OCI-LY7 (cell line): ENCODE measurements around the gene NUTM1. TPM values are rescaled to one million over a fixed set of nuclear protein-coding genes. Genes with fewer than 3 reads are reported as not detected.
A peak's percentile ranks its signal among the peaks of the same experiment; 100 is the strongest.

ENCODE experiments used
- BruUV-seq: library from RNA; stranded (reverse); fragments of 400-500 nt; replicated peaks from 2 replicates; lab custom pipeline; 2021; lab: Mats Ljungman, UMichigan
- CTCF ChIA-PET: fragments of 300-600 bp; sonication (Branson Sonifier 250); formaldehyde crosslinking; loops from one replicate; lab custom pipeline; 2022; ENCODE audit warnings: antibody characterized with exemption; ENCODE audit not compliant: unreplicated experiment; lab: Charles Lee
- POLR2A ChIA-PET: fragments of 300-600 bp; sonication (Branson Sonifier 250); formaldehyde crosslinking; loops from one replicate; lab custom pipeline; 2022; ENCODE audit warnings: antibody characterized with exemption; lab: Charles Lee
- DNase-seq: peaks from one replicate; pipeline ENCODE4 v3.0.0-alpha.2; 2015; ENCODE audit warnings: low spot score
- H2AFZ ChIP-seq: fragments of 200-600 bp; sonication (generic), shearing (Covaris generic); 2 replicates; pipeline ENCODE4 v1.6.1; 2014; ENCODE audit warnings: mild to moderate bottlenecking, antibody characterized with exemption, low read length, moderate library complexity
- H3K27ac ChIP-seq: fragments of 200-600 bp; sonication (generic); 2 replicates; pipeline ENCODE4 v1.5.1; 2014; ENCODE audit warnings: mixed run types, low read depth, mild to moderate bottlenecking, moderate library complexity, low read length, inconsistent platforms; ENCODE audit not compliant: poor library complexity, severe bottlenecking
- H3K36me3 ChIP-seq: fragments of 200-600 bp; sonication (generic); 2 replicates; pipeline ENCODE4 v1.6.1; 2014; ENCODE audit warnings: mild to moderate bottlenecking, antibody characterized with exemption, low read length, moderate library complexity, mixed read lengths; ENCODE audit not compliant: insufficient read depth
- H3K4me1 ChIP-seq: fragments of 200-600 bp; sonication (generic); 2 replicates; pipeline ENCODE4 v1.5.1; 2014; ENCODE audit warnings: mild to moderate bottlenecking, low read length; ENCODE audit not compliant: insufficient read depth, poor library complexity, severe bottlenecking
- H3K4me2 ChIP-seq: fragments of 200-600 bp; sonication (generic); 2 replicates; pipeline ENCODE4 v1.6.1; 2014; ENCODE audit warnings: mild to moderate bottlenecking, low read length
- H3K4me3 ChIP-seq: fragments of 200-600 bp; sonication (generic); 2 replicates; pipeline ENCODE4 v1.5.1; 2014; ENCODE audit warnings: mild to moderate bottlenecking, low read depth, low read length; ENCODE audit not compliant: poor library complexity, severe bottlenecking
- H3K79me2 ChIP-seq: fragments of 200-600 bp; sonication (generic); 2 replicates; pipeline ENCODE4 v1.6.1; 2016; ENCODE audit warnings: low read depth, mild to moderate bottlenecking, low read length, moderate library complexity, mixed read lengths; ENCODE audit not compliant: insufficient read depth
- H3K9me2 ChIP-seq: fragments of 200-600 bp; sonication (generic); 2 replicates; pipeline ENCODE4 v1.6.1; 2016; ENCODE audit warnings: mild to moderate bottlenecking, low read length, mixed read lengths; ENCODE audit not compliant: insufficient read depth
- H3K9me3 ChIP-seq: fragments of 200-600 bp; sonication (generic); 2 replicates; pipeline ENCODE4 v1.6.1; 2014; ENCODE audit warnings: mild to moderate bottlenecking, mixed run types, low read length, mixed read lengths
- H4K20me1 ChIP-seq: fragments of 200-600 bp; sonication (generic); 2 replicates; pipeline ENCODE4 v1.6.1; 2014; ENCODE audit warnings: mild to moderate bottlenecking, antibody characterized with exemption, low read length, moderate library complexity, mixed read lengths; ENCODE audit not compliant: insufficient read depth
- EZH2phosphoT487 ChIP-seq: fragments of 200-600 bp; sonication (generic); IDR thresholded peaks from 2 replicates; pipeline ENCODE4 v1.6.1; 2018; ENCODE audit warnings: low read depth, borderline replicate concordance, mild to moderate bottlenecking, mixed run types, antibody characterized with exemption, low read length, moderate library complexity, mixed read lengths
- intact Hi-C: fragments of 100-400 bp; cut with micrococcal nuclease; formaldehyde crosslinking; loops from one replicate; pipeline ENCODE4 v1.10.0; 2022; ENCODE audit not compliant: unreplicated experiment
- total RNA-seq, 2 experiments: library from RNA; depleted of rRNA in 1 of 2; stranded (reverse); fragments of >200 nt in 1 of 2; shearing (Covaris generic) in 1 of 2; gene quantifications; 2 replicates each; pipeline ENCODE4 v1.2.3, GENCODE V29; 2014 to 2022
- TF ChIP-seq, protein P1 (sequence below): fragments of 200-600 bp; sonication (generic); conservative IDR thresholded peaks from 2 replicates; pipeline ENCODE4 v1.5.1; 2014; ENCODE audit warnings: mild to moderate bottlenecking, antibody characterized with exemption, low read length, moderate library complexity, mixed read lengths

The NUTM1 gene
- total RNA-seq, 2 experiments from 2014 or later, result not detected

DNA sequence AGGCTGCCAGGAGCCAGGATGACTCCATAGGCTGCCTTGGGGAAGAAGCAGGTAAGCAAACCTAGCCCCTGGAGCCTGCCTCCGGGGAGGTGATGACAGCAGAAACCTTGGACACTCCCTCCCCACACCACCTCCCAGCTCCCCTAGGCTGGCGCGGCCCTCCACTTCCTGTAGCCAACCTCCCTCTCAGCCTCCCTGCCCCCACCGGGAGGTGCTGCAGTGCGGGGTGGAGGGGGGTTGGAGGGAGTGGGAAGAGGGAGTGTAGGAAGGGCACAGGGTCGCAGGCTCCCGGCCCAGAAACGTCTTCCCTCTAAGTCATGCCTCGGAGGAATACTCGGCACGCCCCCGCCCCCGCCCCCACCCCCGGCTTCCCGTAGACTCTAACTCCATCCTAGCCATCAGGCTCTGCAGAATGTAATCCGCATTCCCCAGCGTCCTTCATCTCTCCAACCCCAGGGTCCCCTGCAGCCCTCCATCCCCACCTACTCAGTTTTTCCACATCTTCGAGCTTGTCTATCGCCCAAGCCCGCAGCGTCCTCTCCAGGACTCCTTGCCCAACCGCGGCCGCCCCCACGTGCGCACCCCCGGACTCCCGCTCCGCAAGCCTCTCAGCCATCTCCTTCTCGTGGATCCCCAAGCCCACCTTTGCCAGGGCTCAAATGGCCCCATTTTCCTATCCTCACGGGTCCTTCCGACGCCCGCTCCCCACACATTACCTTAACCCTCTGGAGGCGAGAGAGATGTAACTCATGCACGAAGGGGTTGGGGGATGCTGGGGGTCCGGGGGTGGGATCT is 23.4 kb downstream of the NUTM1 start:
- no peaks in the 10 kb centered on the region for H3K9me2 ChIP-seq
- ChIA-PET POLR2A (interaction anchor here (0.5 to 1.3 kb wide), 9 partner anchors 11 to 217 kb away, joined by 3 to 5 read pairs (median 3); partner anchors contain the start of genes GOLGA8B, NOP10, NUTM1 and SLC12A6), CTCF (interaction anchor here (1.0 kb wide), 1 partner anchor 23 kb away, joined by 4 read pairs; no protein-coding TSS in a partner anchor)
- DNase-seq, result peak; percentile 66
- intact Hi-C loops, result loop anchor here (1.0 to 10.0 kb wide), 3 partner anchors 23 to 332 kb away; partner anchors contain the start of genes AVEN, KATNBL1, NOP10 and NUTM1
- peaks cover 13% of the 10 kb centered on the region for H3K79me2 ChIP-seq
- peak overlapping the region; percentile 99 for H3K4me3 ChIP-seq
- BruUV-seq, result no TSS peak
- peak overlapping the region; percentile 62 for H3K27ac ChIP-seq
- 0 out of 2 replicates have a peak, but pooled peaks cover 7% of the 10 kb centered on the region for H4K20me1 ChIP-seq
- H3K9me3 ChIP-seq, result no peaks in the 10 kb centered on the region
- peaks cover 25% of the 10 kb centered on the region for H3K36me3 ChIP-seq
- H3K4me1 ChIP-seq, result peaks cover 18% of the 10 kb centered on the region
- TF ChIP-seq EZH2phosphoT487, result no peak
- TF ChIP-seq, protein P1, sequence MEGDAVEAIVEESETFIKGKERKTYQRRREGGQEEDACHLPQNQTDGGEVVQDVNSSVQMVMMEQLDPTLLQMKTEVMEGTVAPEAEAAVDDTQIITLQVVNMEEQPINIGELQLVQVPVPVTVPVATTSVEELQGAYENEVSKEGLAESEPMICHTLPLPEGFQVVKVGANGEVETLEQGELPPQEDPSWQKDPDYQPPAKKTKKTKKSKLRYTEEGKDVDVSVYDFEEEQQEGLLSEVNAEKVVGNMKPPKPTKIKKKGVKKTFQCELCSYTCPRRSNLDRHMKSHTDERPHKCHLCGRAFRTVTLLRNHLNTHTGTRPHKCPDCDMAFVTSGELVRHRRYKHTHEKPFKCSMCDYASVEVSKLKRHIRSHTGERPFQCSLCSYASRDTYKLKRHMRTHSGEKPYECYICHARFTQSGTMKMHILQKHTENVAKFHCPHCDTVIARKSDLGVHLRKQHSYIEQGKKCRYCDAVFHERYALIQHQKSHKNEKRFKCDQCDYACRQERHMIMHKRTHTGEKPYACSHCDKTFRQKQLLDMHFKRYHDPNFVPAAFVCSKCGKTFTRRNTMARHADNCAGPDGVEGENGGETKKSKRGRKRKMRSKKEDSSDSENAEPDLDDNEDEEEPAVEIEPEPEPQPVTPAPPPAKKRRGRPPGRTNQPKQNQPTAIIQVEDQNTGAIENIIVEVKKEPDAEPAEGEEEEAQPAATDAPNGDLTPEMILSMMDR, result no peak
- H2AFZ ChIP-seq, result peak overlapping the region; percentile 73
- H3K4me2 ChIP-seq, result peak overlapping the region; percentile 94

DNA sequence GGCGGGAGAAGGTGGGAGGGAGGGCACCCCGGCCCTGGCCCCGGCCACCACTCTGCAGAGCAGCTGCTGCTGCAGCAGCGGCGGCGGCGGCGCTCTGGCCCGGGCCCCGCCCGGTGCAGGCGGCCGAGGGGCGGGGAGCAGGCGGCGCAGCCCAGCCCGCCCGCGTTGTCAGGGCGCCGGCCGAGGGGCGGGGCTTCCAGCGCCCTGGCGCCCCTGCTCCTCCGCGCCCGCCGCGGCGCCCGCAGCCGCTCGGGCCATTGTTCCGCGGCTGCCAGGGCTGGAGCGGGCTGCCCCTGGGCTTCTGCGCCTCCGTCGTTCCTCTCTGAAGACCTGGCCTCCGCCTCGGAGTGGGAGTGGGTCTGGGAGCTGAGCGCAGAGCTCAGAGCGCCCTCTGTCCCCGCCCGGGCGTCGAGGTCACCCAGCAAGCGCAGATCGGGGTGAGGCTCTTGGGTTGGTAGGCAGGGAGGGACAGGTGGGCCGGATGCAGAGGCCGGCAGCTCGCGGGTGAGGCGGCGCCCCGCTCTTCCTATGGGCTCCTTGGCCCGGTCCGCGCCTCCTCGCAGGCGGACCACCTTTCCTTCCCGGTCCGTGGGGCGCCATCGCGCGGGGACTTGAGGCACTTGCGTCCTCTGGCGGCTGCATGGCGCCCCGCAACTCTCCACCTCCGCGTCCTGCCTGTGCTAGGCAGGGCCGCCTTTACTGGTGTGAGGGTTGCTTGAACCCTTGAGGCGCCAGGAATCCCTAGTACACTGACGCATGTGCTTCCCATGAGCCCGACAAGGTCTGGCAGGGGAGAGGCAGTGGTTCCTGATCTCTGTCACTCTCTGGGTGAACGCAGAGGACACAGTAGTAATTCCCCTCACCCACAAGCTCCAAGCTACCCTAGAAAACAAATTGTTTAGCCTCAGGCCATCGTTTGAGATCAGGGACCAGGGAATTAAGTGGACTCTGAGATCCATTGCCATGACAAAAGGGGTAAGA is 24.3 kb downstream of the NUTM1 start, which contains the start of gene LPCAT4:
Gene LPCAT4, minus strand, starts transcription at position 96 of the 981 bp plus-strand sequence. CDS start 96 bp downstream, outside the sequence.
- no TSS peak for BruUV-seq
- no peak for TF ChIP-seq EZH2phosphoT487
- TF ChIP-seq, protein P1, result peak; percentile 91

More for the DNA sequence above, 24.3 kb downstream of the NUTM1 start, which contains the start of gene LPCAT4:
- Histone ChIP-seq H4K20me1 (0 out of 2 replicates have a peak, but pooled peaks cover 7% of the 10 kb centered on the region), H2AFZ (peak within 1 kb of the TSS; percentile 99), H3K9me3 (no peaks in the 10 kb centered on the region), H3K9me2 (no peaks in the 10 kb centered on the region), H3K27ac (peak within 1 kb of the TSS; percentile 90), H3K79me2 (peaks cover 13% of the 10 kb centered on the region), H3K4me2 (peak within 1 kb of the TSS; percentile 94), H3K4me3 (peak within 1 kb of the TSS; percentile 99), H3K4me1 (peaks cover 18% of the 10 kb centered on the region), H3K36me3 (peaks cover 18% of the 10 kb centered on the region)
- ChIA-PET CTCF (interaction anchor here (1.0 kb wide), 1 partner anchor 24 kb away, joined by 4 read pairs; no protein-coding TSS in a partner anchor), POLR2A (interaction anchor here (0.6 to 1.7 kb wide), 19 partner anchors 9 to 602 kb away, joined by 3 to 6 read pairs (median 3); partner anchors contain the start of genes AQR, EMC7, GOLGA8B and NOP10)
- intact Hi-C loops, result loop anchor here (10.0 kb wide), 2 partner anchors 153 to 333 kb away; partner anchors contain the start of genes AVEN and KATNBL1
- peak; percentile 95 for DNase-seq
